Type B pancreatic cell (in vitro differentiated cells): ENCODE data around the gene CHAC1. TPM values are rescaled to one million over a fixed set of nuclear protein-coding genes. Genes with fewer than 3 reads are reported as not detected.

Experiments used
- DNase-seq: peaks from one replicate; pipeline ENCODE4 v3.0.0; 2021; ENCODE audit warnings: mixed read lengths; ENCODE audit not compliant: unreplicated experiment; ENCODE audit errors: extremely low spot score
- H3K27ac Mint-ChIP-seq: 2 replicates; pipeline ENCODE4 v1.8.0; 2021; ENCODE audit warnings: mild to moderate bottlenecking, mixed read lengths
- H3K27me3 Mint-ChIP-seq: 2 replicates; pipeline ENCODE4 v1.8.0; 2021; ENCODE audit warnings: mixed read lengths
- H3K36me3 Mint-ChIP-seq: 2 replicates; pipeline ENCODE4 v1.8.0; 2021; ENCODE audit warnings: mixed read lengths
- H3K4me1 Mint-ChIP-seq: one replicate; pipeline ENCODE4 v1.8.0; 2021; ENCODE audit warnings: mixed read lengths; ENCODE audit not compliant: unreplicated experiment
- H3K4me3 Mint-ChIP-seq: 2 replicates; pipeline ENCODE4 v1.8.0; 2021; ENCODE audit warnings: mild to moderate bottlenecking, mixed read lengths
- H3K9me3 Mint-ChIP-seq: 2 replicates; pipeline ENCODE4 v1.8.0; 2021; ENCODE audit warnings: mixed read lengths
- CTCF ChIP-seq: fragments of 200-600 bp; sonication (generic); conservative IDR thresholded peaks from 2 replicates; pipeline ENCODE4 v1.5.0; 2021; ENCODE audit warnings: antibody characterized with exemption, mild to moderate bottlenecking
- total RNA-seq: library from RNA; stranded (reverse); gene quantifications from 2 replicates; pipeline ENCODE4 v1.2.1, GENCODE V29; 2021; ENCODE audit warnings: low replicate concordance

Gene CHAC1
- total RNA-seq, 1 donor from 2014 or later = 7.8 TPM

- no peak overlapping the region for H3K4me3 Mint-ChIP-seq
- H3K4me1 Mint-ChIP-seq = no peaks in the 10 kb centered on the region
- H3K27me3 Mint-ChIP-seq = no peaks in the 10 kb centered on the region
- no peaks in the 10 kb centered on the region for H3K9me3 Mint-ChIP-seq
- peaks cover 19% of the 10 kb centered on the region for H3K36me3 Mint-ChIP-seq
- H3K27ac Mint-ChIP-seq = no peak overlapping the region
- TF ChIP-seq CTCF = no peak
- DNase-seq = no peak
Observed at GRCh38 chr15:40978141-40978540, 24.9 kb downstream of the CHAC1 start.

GRCh38 chr15:40978562-40978961 lies 25.3 kb downstream of the CHAC1 start:
- peaks cover 19% of the 10 kb centered on the region for H3K36me3 Mint-ChIP-seq
- H3K4me1 Mint-ChIP-seq = no peaks in the 10 kb centered on the region
- no peak for TF ChIP-seq CTCF
- DNase-seq = no peak
- H3K4me3 Mint-ChIP-seq = no peak overlapping the region
- H3K9me3 Mint-ChIP-seq = no peaks in the 10 kb centered on the region
- H3K27ac Mint-ChIP-seq = no peak overlapping the region
- no peaks in the 10 kb centered on the region for H3K27me3 Mint-ChIP-seq

- no peaks in the 10 kb centered on the region for H3K9me3 Mint-ChIP-seq
- H3K4me1 Mint-ChIP-seq = no peaks in the 10 kb centered on the region
- no peak overlapping the region for H3K27ac Mint-ChIP-seq
- H3K36me3 Mint-ChIP-seq = peaks cover 19% of the 10 kb centered on the region
- DNase-seq = no peak
- TF ChIP-seq CTCF = no peak
- no peak overlapping the region for H3K4me3 Mint-ChIP-seq
- no peaks in the 10 kb centered on the region for H3K27me3 Mint-ChIP-seq
Observed at GRCh38 chr15:40981186-40981585, 27.9 kb downstream of the CHAC1 start.

- Mint-ChIP-seq H3K27ac (no peak overlapping the region), H3K4me1 (no peaks in the 10 kb centered on the region), H3K27me3 (no peaks in the 10 kb centered on the region), H3K36me3 (peaks cover 29% of the 10 kb centered on the region), H3K4me3 (no peak overlapping the region), H3K9me3 (no peaks in the 10 kb centered on the region)
- DNase-seq = no peak
- no peak for TF ChIP-seq CTCF
Observed at GRCh38 chr15:40982855-40983254, 29.6 kb downstream of the CHAC1 start.

GRCh38 chr15:40984406-40984805 lies 31.1 kb downstream of the CHAC1 start:
- no peak overlapping the region for H3K27ac Mint-ChIP-seq
- H3K36me3 Mint-ChIP-seq = peaks cover 31% of the 10 kb centered on the region
- no peaks in the 10 kb centered on the region for H3K4me1 Mint-ChIP-seq
- TF ChIP-seq CTCF = no peak
- no peaks in the 10 kb centered on the region for H3K9me3 Mint-ChIP-seq
- H3K4me3 Mint-ChIP-seq = no peak overlapping the region
- H3K27me3 Mint-ChIP-seq = no peaks in the 10 kb centered on the region
- no peak for DNase-seq

- H3K27me3 Mint-ChIP-seq = no peaks in the 10 kb centered on the region
- no peaks in the 10 kb centered on the region for H3K4me1 Mint-ChIP-seq
- no peaks in the 10 kb centered on the region for H3K9me3 Mint-ChIP-seq
- H3K4me3 Mint-ChIP-seq = no peak overlapping the region
- peaks cover 36% of the 10 kb centered on the region for H3K36me3 Mint-ChIP-seq
- no peak overlapping the region for H3K27ac Mint-ChIP-seq
- no peak for DNase-seq
- TF ChIP-seq CTCF = no peak
Observed at GRCh38 chr15:40984964-40985363, 31.7 kb downstream of the CHAC1 start.
